ENCODE results near the gene SATL1. TPM values are rescaled to one million over a fixed set of nuclear protein-coding genes. Genes with fewer than 3 reads are reported as not detected.
"Not testable (repeated sequence)": the region's sequence is repeated elsewhere in the genome, so short reads cannot be mapped to it uniquely, and the experiment has no call there.

The SATL1 gene
- total and polyA plus RNA-seq, 2 experiments from 2014 or later = 0.17 TPM

DNA sequence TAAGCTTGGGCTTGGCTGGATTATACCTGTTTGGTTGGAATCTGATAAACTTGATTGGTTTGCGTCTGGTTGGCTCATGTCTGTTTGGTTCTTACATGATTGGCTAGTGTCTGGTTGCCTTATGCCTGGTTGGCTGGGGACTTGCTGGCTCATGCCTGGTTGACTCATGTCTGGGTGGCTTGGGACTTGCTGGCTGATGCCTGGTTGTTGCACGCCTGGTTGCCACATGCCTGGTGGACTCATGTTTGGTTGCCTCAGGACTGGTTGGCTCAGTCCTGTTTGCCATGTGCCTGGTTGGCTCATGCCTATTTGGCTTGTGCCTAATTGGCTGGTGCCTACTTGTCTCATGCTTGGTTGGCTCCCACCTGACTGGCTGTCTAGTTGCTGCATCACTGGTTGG is 135.4 kb downstream of the SATL1 start:
- no peak overlapping the region for H3K4me2 ChIP-seq
- H3K9me2 ChIP-seq (replicated peaks; ENCODE audit: insufficient read depth) = no peaks in the 10 kb centered on the region
- no peaks in the 10 kb centered on the region for H4K20me1 ChIP-seq (ENCODE audit: insufficient read depth, poor library complexity, severe bottlenecking)
- H3K4me1 ChIP-seq (ENCODE audit: insufficient read depth) = no peaks in the 10 kb centered on the region
- no peak overlapping the region for H3K27ac ChIP-seq
- no peak for TF ChIP-seq EZH2phosphoT487 (IDR thresholded peaks at IDR 0.05; ENCODE audit: low read depth, severe bottlenecking, unreplicated experiment)
- TF ChIP-seq EZH2 (IDR thresholded peaks at IDR 0.05; ENCODE audit: borderline replicate concordance) = no peak
- TF ChIP-seq, protein P1, sequence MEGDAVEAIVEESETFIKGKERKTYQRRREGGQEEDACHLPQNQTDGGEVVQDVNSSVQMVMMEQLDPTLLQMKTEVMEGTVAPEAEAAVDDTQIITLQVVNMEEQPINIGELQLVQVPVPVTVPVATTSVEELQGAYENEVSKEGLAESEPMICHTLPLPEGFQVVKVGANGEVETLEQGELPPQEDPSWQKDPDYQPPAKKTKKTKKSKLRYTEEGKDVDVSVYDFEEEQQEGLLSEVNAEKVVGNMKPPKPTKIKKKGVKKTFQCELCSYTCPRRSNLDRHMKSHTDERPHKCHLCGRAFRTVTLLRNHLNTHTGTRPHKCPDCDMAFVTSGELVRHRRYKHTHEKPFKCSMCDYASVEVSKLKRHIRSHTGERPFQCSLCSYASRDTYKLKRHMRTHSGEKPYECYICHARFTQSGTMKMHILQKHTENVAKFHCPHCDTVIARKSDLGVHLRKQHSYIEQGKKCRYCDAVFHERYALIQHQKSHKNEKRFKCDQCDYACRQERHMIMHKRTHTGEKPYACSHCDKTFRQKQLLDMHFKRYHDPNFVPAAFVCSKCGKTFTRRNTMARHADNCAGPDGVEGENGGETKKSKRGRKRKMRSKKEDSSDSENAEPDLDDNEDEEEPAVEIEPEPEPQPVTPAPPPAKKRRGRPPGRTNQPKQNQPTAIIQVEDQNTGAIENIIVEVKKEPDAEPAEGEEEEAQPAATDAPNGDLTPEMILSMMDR (IDR thresholded peaks at IDR 0.05; ENCODE audit: poor library complexity) = no peak
- H3K4me3 ChIP-seq = no peak overlapping the region
- no peaks in the 10 kb centered on the region for H3K9me3 ChIP-seq (ENCODE audit: low read depth)
- no peaks in the 10 kb centered on the region for H3K79me2 ChIP-seq
- H3K27me3 ChIP-seq = no peaks in the 10 kb centered on the region
- no peak for DNase-seq (ENCODE audit: low spot score)
- H2AFZ ChIP-seq = no peak overlapping the region
- no peaks in the 10 kb centered on the region for H3K36me3 ChIP-seq (replicated peaks; ENCODE audit: insufficient read depth, low read depth)
- WGBS (ENCODE audit: low lambda C conversion rate, missing lambda C conversion rate) = 89% methylated on average over 2 of the region's 2 CpGs

GRCh38 chrX:85107407-85107806 is 136.2 kb downstream of the SATL1 start:
- no peaks in the 10 kb centered on the region for H3K4me1 ChIP-seq (ENCODE audit: insufficient read depth)
- no peaks in the 10 kb centered on the region for H3K27me3 ChIP-seq
- no peak overlapping the region for H3K4me2 ChIP-seq
- no peak for DNase-seq (ENCODE audit: low spot score)
- 90% methylated on average over 4 of the region's 4 CpGs for WGBS (ENCODE audit: low lambda C conversion rate, missing lambda C conversion rate)
- H3K79me2 ChIP-seq = no peaks in the 10 kb centered on the region
- no peaks in the 10 kb centered on the region for H3K9me2 ChIP-seq (replicated peaks; ENCODE audit: insufficient read depth)
- no peaks in the 10 kb centered on the region for H3K36me3 ChIP-seq (replicated peaks; ENCODE audit: insufficient read depth, low read depth)
- TF ChIP-seq EZH2 (IDR thresholded peaks at IDR 0.05; ENCODE audit: borderline replicate concordance) (no peak), EZH2phosphoT487 (IDR thresholded peaks at IDR 0.05; ENCODE audit: low read depth, severe bottlenecking, unreplicated experiment) (no peak)
- TF ChIP-seq, protein P1 (IDR thresholded peaks at IDR 0.05; ENCODE audit: poor library complexity) = no peak
- H3K4me3 ChIP-seq = no peak overlapping the region
- H3K9me3 ChIP-seq (ENCODE audit: low read depth) = no peaks in the 10 kb centered on the region
- H4K20me1 ChIP-seq (ENCODE audit: insufficient read depth, poor library complexity, severe bottlenecking) = no peaks in the 10 kb centered on the region
- H3K27ac ChIP-seq = no peak overlapping the region
- no peak overlapping the region for H2AFZ ChIP-seq

- WGBS (ENCODE audit: low lambda C conversion rate, missing lambda C conversion rate) = 85% methylated on average over 5 of the region's 5 CpGs
- Histone ChIP-seq H3K4me2 (no peak overlapping the region), H3K36me3 (replicated peaks; ENCODE audit: insufficient read depth, low read depth) (no peaks in the 10 kb centered on the region), H3K9me2 (replicated peaks; ENCODE audit: insufficient read depth) (no peaks in the 10 kb centered on the region), H3K4me1 (ENCODE audit: insufficient read depth) (no peaks in the 10 kb centered on the region), H2AFZ (no peak overlapping the region), H3K9me3 (ENCODE audit: low read depth) (no peaks in the 10 kb centered on the region), H3K27ac (no peak overlapping the region), H3K27me3 (no peaks in the 10 kb centered on the region), H3K79me2 (no peaks in the 10 kb centered on the region), H3K4me3 (no peak overlapping the region), H4K20me1 (ENCODE audit: insufficient read depth, poor library complexity, severe bottlenecking) (no peaks in the 10 kb centered on the region)
- TF ChIP-seq EZH2 (IDR thresholded peaks at IDR 0.05; ENCODE audit: borderline replicate concordance) = no peak
- no peak for DNase-seq (ENCODE audit: low spot score)
Measured at GRCh38 chrX:85089321-85089840, 154.2 kb downstream of the SATL1 start.

DNA sequence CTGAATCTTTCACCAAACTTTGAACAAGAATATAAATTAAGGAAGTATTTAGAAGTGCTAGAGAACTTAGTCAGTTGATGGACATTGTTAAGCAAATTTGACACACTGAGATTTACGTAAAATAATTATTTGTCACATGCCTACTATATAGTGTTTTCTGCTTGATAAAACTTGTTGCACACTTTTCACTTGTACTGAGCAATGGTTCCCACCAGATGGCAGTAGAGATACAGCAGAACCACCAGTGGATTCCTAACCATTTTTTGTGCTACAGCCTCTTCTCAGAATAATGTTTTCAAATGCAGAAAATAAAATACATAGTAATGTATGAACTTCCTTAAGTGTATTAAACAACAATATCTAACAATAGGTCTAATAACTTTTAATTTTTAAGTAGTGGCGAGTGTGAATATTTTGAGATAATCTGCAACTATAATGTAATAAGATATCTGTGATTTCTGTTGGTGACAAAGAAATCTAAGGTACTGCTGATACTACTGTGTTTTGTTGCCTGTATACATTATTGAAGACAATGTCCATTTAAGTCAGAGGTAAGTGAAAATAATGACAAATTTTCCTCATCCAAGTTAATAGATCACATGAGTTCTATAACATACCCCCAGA is 158.7 kb downstream of the SATL1 start:
- Histone ChIP-seq H3K4me2 (no peak overlapping the region), H2AFZ (no peak overlapping the region), H3K27me3 (no peaks in the 10 kb centered on the region), H3K79me2 (no peaks in the 10 kb centered on the region), H3K4me3 (no peak overlapping the region), H3K27ac (no peak overlapping the region), H3K9me2 (replicated peaks; ENCODE audit: insufficient read depth) (no peaks in the 10 kb centered on the region), H3K4me1 (ENCODE audit: insufficient read depth) (no peaks in the 10 kb centered on the region), H4K20me1 (ENCODE audit: insufficient read depth, poor library complexity, severe bottlenecking) (no peaks in the 10 kb centered on the region), H3K36me3 (replicated peaks; ENCODE audit: insufficient read depth, low read depth) (no peaks in the 10 kb centered on the region), H3K9me3 (ENCODE audit: low read depth) (no peaks in the 10 kb centered on the region)
- WGBS (ENCODE audit: low lambda C conversion rate, missing lambda C conversion rate) = 61% methylated on average over 2 of the region's 2 CpGs
- TF ChIP-seq, protein P1 (IDR thresholded peaks at IDR 0.05; ENCODE audit: poor library complexity) = peak; percentile 77
- no peak for TF ChIP-seq EZH2phosphoT487 (IDR thresholded peaks at IDR 0.05; ENCODE audit: low read depth, severe bottlenecking, unreplicated experiment)
- DNase-seq (ENCODE audit: low spot score) = peak; percentile 48

- not testable (repeated sequence) for H2AFZ ChIP-seq; DNase-seq (ENCODE audit: low spot score); H3K9me2 ChIP-seq (replicated peaks; ENCODE audit: insufficient read depth); H3K4me3 ChIP-seq; H3K4me1 ChIP-seq (ENCODE audit: insufficient read depth); H3K4me2 ChIP-seq; H3K27me3 ChIP-seq; H3K9me3 ChIP-seq (ENCODE audit: low read depth); H4K20me1 ChIP-seq (ENCODE audit: insufficient read depth, poor library complexity, severe bottlenecking); H3K36me3 ChIP-seq (replicated peaks; ENCODE audit: insufficient read depth, low read depth); H3K27ac ChIP-seq; H3K79me2 ChIP-seq
- WGBS (ENCODE audit: low lambda C conversion rate, missing lambda C conversion rate) = 90% methylated on average over 1 of the region's 1 CpG
Measured at GRCh38 chrX:85077247-85077646, 166.3 kb downstream of the SATL1 start.
